ENCODE results near the gene ANKRD39. TPM values are rescaled to one million over a fixed set of nuclear protein-coding genes. Genes with fewer than 3 reads are reported as not detected.

Gene ANKRD39
- total RNA-seq, 6 donors from 2014 or later: 7.1 to 13.6 (median 11.3) TPM

- DNase-seq (peak in 1 of 2 donors; percentile 67), ATAC-seq (ENCODE audit: low FRiP score in 2 of 2) (no peak)
- TF ChIP-seq POLR2A (IDR thresholded peaks at IDR 0.05): no peak
- no peak for TF ChIP-seq CTCF (IDR thresholded peaks at IDR 0.05)
- TF ChIP-seq POLR2AphosphoS5 (IDR thresholded peaks at IDR 0.05): no peak
- TF ChIP-seq EP300 (IDR thresholded peaks at IDR 0.05): no peak
- H3K4me1 ChIP-seq: peaks cover 0 to 12% (median 5%) of the 10 kb centered on the region in 4 donors
- no peak overlapping the region for H3K4me3 ChIP-seq
- no peaks in the 10 kb centered on the region for H3K9me3 ChIP-seq
- no peaks in the 10 kb centered on the region for H3K27me3 ChIP-seq
- no peak overlapping the region for H3K27ac ChIP-seq
- 95 to 97% methylated on average over 11 to 15 of the region's 18 CpGs for WGBS, 2 donors
- no peaks in the 10 kb centered on the region for H3K36me3 ChIP-seq
These were observed 21.8 kb upstream of the ANKRD39 start for GRCh38 chr2:96879545-96880040.

GRCh38 chr2:96878796-96879544 lies 21.2 kb upstream of the ANKRD39 start:
- ATAC-seq (ENCODE audit: low FRiP score in 2 of 2): no peak
- Histone ChIP-seq H3K9me3 (no peaks in the 10 kb centered on the region), H3K27ac (no peak overlapping the region), H3K36me3 (no peaks in the 10 kb centered on the region), H3K4me3 (no peak overlapping the region), H3K4me1 (peaks cover 2 to 18% (median 12%) of the 10 kb centered on the region in 4 donors), H3K27me3 (no peaks in the 10 kb centered on the region)
- whole genome bisulfite sequencing, 2 donors: 72 to 90% methylated on average over 8 to 17 of the region's 22 CpGs
- TF ChIP-seq POLR2AphosphoS5 (IDR thresholded peaks at IDR 0.05): no peak
- TF ChIP-seq POLR2A (IDR thresholded peaks at IDR 0.05): no peak
- TF ChIP-seq CTCF (IDR thresholded peaks at IDR 0.05): no peak
- no peak for TF ChIP-seq EP300 (IDR thresholded peaks at IDR 0.05)
- DNase-seq: no peak

GRCh38 chr2:96878171-96878570 lies 20.4 kb upstream of the ANKRD39 start:
- DNase-seq (peak in 1 of 2 donors; percentile 66), ATAC-seq (ENCODE audit: low FRiP score in 2 of 2) (no peak)
- H3K4me3 ChIP-seq: no peak overlapping the region
- H3K27me3 ChIP-seq: no peaks in the 10 kb centered on the region
- H3K36me3 ChIP-seq: no peaks in the 10 kb centered on the region
- WGBS, 2 donors: 88 to 90% methylated on average over 3 to 5 of the region's 7 CpGs
- H3K27ac ChIP-seq: no peak overlapping the region
- no peaks in the 10 kb centered on the region for H3K9me3 ChIP-seq
- TF ChIP-seq POLR2A (IDR thresholded peaks at IDR 0.05) (no peak), EP300 (IDR thresholded peaks at IDR 0.05) (no peak), CTCF (IDR thresholded peaks at IDR 0.05) (no peak), POLR2AphosphoS5 (IDR thresholded peaks at IDR 0.05) (no peak)
- peaks cover 10 to 26% (median 19%) of the 10 kb centered on the region in 4 donors for H3K4me1 ChIP-seq

- WGBS, 2 donors: 88 to 89% methylated on average over 10 to 14 of the region's 15 CpGs
- TF ChIP-seq POLR2AphosphoS5 (IDR thresholded peaks at IDR 0.05) (no peak), EP300 (IDR thresholded peaks at IDR 0.05) (no peak), CTCF (IDR thresholded peaks at IDR 0.05) (no peak), POLR2A (IDR thresholded peaks at IDR 0.05) (no peak)
- ATAC-seq (ENCODE audit: low FRiP score in 2 of 2): no peak
- Histone ChIP-seq H3K9me3 (no peaks in the 10 kb centered on the region), H3K36me3 (no peaks in the 10 kb centered on the region), H3K4me3 (no peak overlapping the region), H3K27me3 (no peaks in the 10 kb centered on the region), H3K27ac (no peak overlapping the region), H3K4me1 (peaks cover 15 to 28% (median 23%) of the 10 kb centered on the region in 4 donors)
- peak in 1 of 2 donors; percentile 70 for DNase-seq
These were observed 19.8 kb upstream of the ANKRD39 start for GRCh38 chr2:96877631-96878092.
